ENCODE data around the gene GCSAM. TPM values are rescaled to one million over a fixed set of nuclear protein-coding genes. Genes with fewer than 3 reads are reported as not detected.

The GCSAM gene
- total and polyA plus RNA-seq, 7 experiments from 2014 or later: 5.5 to 38.8 (median 24.9) TPM

DNA sequence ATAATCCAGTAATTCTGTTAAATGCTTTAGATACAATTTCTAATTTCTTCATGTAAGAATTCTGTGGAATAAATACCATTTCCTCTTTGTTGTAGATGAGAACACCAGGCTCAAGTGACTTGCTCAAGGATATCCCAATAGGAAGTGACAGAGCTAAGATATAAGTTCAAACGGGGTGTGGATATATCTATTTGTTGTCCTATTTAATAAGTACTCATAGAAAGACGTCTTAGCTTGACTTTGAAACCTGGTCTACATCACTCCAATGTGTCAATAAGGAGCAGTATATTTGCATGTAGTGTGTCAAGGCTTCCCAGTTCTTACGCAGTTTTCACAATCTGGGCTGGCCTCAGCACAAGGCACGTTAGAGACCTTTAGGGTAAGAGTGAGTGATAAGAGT is 4.7 kb upstream of the GCSAM start:
- intact Hi-C loops (cut with micrococcal nuclease): loop anchor here (1.0 to 10.0 kb wide), 11 partner anchors 8 to 837 kb away; partner anchors contain the start of gene CD200R1 (in 1 of the 2)
- Histone ChIP-seq H3K9me3 (ENCODE audit: control insufficient read depth in 2 of 3, low read length in 3 of 3) (no peaks in the 10 kb centered on the region), H3K36me3 (ENCODE audit: control insufficient read depth in 2 of 3, insufficient read depth in 3 of 3, low read length in 3 of 3) (no peaks in the 10 kb centered on the region), H3K27ac (ENCODE audit: low read depth, low read length) (no peak overlapping the region), H3K4me3 (ENCODE audit: low read length) (no peak overlapping the region), H3K27me3 (ENCODE audit: control insufficient read depth in 2 of 2, insufficient read depth in 2 of 2, low read length in 2 of 2) (no peaks in the 10 kb centered on the region), H3K4me1 (ENCODE audit: control insufficient read depth in 2 of 2, insufficient read depth in 2 of 2, low read length in 2 of 2) (peaks cover 19 to 43% of the 10 kb centered on the region in 2 donors)
- ATAC-seq: no peak
- peak overlapping the region in 1 of 10 donors; percentile 2 for H3K4me3 Mint-ChIP-seq
- no peak for DNase-seq
- POLR2A ChIA-PET: interaction anchor here (1.0 to 2.3 kb wide), 3 partner anchors 10 to 196 kb away, joined by 3 to 8 read pairs (median 3); no protein-coding TSS in a partner anchor
- H3K27ac Mint-ChIP-seq: peak overlapping the region in 2 of 9 donors; percentile 12 to 28
- H3K36me3 Mint-ChIP-seq: peaks cover 0 to 4% (median 0%) of the 10 kb centered on the region in 5 donors
- CTCF ChIA-PET: interaction anchor here (0.8 to 3.6 kb wide), 9 partner anchors 11 to 393 kb away, joined by 3 to 21 read pairs (median 9); partner anchors contain the start of gene SLC9C1
- no peaks in the 10 kb centered on the region for H3K27me3 Mint-ChIP-seq
- peaks cover 31 to 69% (median 53%) of the 10 kb centered on the region in 7 donors for H3K4me1 Mint-ChIP-seq
- H3K9me3 Mint-ChIP-seq: no peaks in the 10 kb centered on the region

DNA sequence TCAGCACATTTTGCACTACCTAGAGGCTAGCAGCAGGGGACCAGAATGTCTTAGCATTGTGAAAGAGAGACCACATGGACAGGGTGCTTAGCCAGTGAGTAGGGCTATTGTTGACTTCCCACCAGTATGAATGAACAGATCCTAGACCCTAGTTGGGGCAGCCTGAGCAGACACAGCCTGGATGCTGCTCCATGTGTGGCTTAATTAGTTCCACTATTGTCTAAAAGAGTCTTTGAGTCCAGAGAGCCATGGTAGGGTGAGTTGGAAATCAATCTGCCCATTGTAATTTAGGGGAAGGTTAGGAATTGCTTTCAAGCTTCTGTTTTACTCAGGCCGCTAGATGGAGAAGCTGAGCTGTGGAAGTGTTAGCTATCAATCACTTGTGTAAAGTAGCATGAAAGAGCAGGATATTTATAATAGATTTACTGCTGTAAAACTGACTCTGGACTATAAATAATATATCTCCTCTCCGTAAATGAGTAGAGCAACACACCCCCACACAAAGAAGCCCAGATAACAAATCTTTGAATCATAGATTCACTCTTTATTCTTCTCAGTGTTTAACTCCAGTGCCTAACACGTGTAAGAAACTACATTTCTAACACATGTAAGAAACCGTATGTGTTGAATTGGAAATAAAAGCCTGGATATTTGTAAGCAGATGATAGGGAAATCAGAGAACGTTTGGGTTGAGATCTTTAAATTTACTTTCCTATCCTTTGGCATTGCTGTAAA is 4.1 kb upstream of the GCSAM start:
- Histone ChIP-seq H3K36me3 (ENCODE audit: control insufficient read depth in 2 of 3, insufficient read depth in 3 of 3, low read length in 3 of 3) (no peaks in the 10 kb centered on the region), H3K4me1 (ENCODE audit: control insufficient read depth in 2 of 2, insufficient read depth in 2 of 2, low read length in 2 of 2) (peaks cover 19 to 45% of the 10 kb centered on the region in 2 donors), H3K27ac (ENCODE audit: low read depth, low read length) (no peak overlapping the region), H3K9me3 (ENCODE audit: control insufficient read depth in 2 of 3, low read length in 3 of 3) (no peaks in the 10 kb centered on the region), H3K4me3 (ENCODE audit: low read length) (no peak overlapping the region), H3K27me3 (ENCODE audit: control insufficient read depth in 2 of 2, insufficient read depth in 2 of 2, low read length in 2 of 2) (no peaks in the 10 kb centered on the region)
- peak overlapping the region in 2 of 10 donors; percentile 3 to 21 for H3K4me3 Mint-ChIP-seq
- no peaks in the 10 kb centered on the region for H3K27me3 Mint-ChIP-seq
- POLR2A ChIA-PET: interaction anchor here (1.0 to 2.3 kb wide), 3 partner anchors 9 to 196 kb away, joined by 3 to 9 read pairs (median 8); no protein-coding TSS in a partner anchor
- H3K36me3 Mint-ChIP-seq: peaks cover 0 to 4% (median 0%) of the 10 kb centered on the region in 5 donors
- intact Hi-C loops (cut with micrococcal nuclease): loop anchor here (1.0 to 10.0 kb wide), 11 partner anchors 8 to 838 kb away; partner anchors contain the start of gene CD200R1 (in 1 of the 2)
- peak overlapping the region in 8 of 9 donors; percentile 0 to 99 (median 96) for H3K27ac Mint-ChIP-seq
- ATAC-seq (no peak), DNase-seq (peak in 5 of 9 donors; percentile 42 to 55 (median 53))
- CTCF ChIA-PET: interaction anchor here (0.6 to 3.6 kb wide), 9 partner anchors 12 to 425 kb away, joined by 3 to 21 read pairs (median 9); partner anchors contain the start of genes ATG3, SLC35A5 and SLC9C1
- H3K4me1 Mint-ChIP-seq: peaks cover 31 to 76% (median 60%) of the 10 kb centered on the region in 7 donors
- no peaks in the 10 kb centered on the region for H3K9me3 Mint-ChIP-seq

DNA sequence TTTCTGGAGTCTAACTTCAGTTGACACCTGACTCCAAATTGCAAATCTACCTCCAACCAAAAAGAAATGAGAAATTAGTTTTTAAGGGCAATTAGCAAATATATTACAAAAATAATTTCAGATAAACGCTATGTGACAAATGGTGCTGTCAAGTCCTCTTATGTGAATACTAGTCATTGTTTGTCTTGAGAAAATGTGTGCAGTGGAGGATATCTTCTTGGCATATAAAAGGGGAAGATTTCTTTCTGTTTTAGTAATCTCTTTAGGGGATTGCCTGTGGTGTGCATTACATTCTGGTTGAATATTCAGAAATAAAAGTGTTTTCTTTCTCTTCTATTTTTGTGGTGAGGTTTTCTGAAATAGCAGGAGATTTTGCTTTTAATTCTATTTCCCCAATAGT is 3.0 kb upstream of the GCSAM start:
- intact Hi-C loops (cut with micrococcal nuclease): loop anchor here (2.0 to 10.0 kb wide), 5 partner anchors 157 to 839 kb away; partner anchors contain the start of gene CD200R1 (in 1 of the 2)
- H3K27me3 Mint-ChIP-seq: no peaks in the 10 kb centered on the region
- H3K4me3 Mint-ChIP-seq: peak overlapping the region in 4 of 10 donors; percentile 4 to 100 (median 18)
- Histone ChIP-seq H3K27ac (ENCODE audit: low read depth, low read length) (no peak overlapping the region), H3K4me1 (ENCODE audit: control insufficient read depth in 2 of 2, insufficient read depth in 2 of 2, low read length in 2 of 2) (peaks cover 19 to 45% of the 10 kb centered on the region in 2 donors), H3K27me3 (ENCODE audit: control insufficient read depth in 2 of 2, insufficient read depth in 2 of 2, low read length in 2 of 2) (no peaks in the 10 kb centered on the region), H3K4me3 (ENCODE audit: low read length) (no peak overlapping the region), H3K9me3 (ENCODE audit: control insufficient read depth in 2 of 3, low read length in 3 of 3) (no peaks in the 10 kb centered on the region), H3K36me3 (ENCODE audit: control insufficient read depth in 2 of 3, insufficient read depth in 3 of 3, low read length in 3 of 3) (no peaks in the 10 kb centered on the region)
- ATAC-seq: no peak
- no peak for DNase-seq
- H3K36me3 Mint-ChIP-seq: peaks cover 0 to 2% (median 0%) of the 10 kb centered on the region in 5 donors
- peak overlapping the region; percentile 31 to 99 (median 97) for H3K27ac Mint-ChIP-seq
- H3K4me1 Mint-ChIP-seq: peaks cover 35 to 83% (median 66%) of the 10 kb centered on the region in 7 donors
- ChIA-PET POLR2A (interaction anchor here (0.6 to 1.7 kb wide), 2 partner anchors 8 to 12 kb away, joined by 3 to 9 read pairs; no protein-coding TSS in a partner anchor), CTCF (interaction anchor here (0.7 to 3.6 kb wide), 6 partner anchors 11 to 382 kb away, joined by 3 to 21 read pairs (median 11); partner anchors contain the start of gene SLC9C1)
- no peaks in the 10 kb centered on the region for H3K9me3 Mint-ChIP-seq

DNA sequence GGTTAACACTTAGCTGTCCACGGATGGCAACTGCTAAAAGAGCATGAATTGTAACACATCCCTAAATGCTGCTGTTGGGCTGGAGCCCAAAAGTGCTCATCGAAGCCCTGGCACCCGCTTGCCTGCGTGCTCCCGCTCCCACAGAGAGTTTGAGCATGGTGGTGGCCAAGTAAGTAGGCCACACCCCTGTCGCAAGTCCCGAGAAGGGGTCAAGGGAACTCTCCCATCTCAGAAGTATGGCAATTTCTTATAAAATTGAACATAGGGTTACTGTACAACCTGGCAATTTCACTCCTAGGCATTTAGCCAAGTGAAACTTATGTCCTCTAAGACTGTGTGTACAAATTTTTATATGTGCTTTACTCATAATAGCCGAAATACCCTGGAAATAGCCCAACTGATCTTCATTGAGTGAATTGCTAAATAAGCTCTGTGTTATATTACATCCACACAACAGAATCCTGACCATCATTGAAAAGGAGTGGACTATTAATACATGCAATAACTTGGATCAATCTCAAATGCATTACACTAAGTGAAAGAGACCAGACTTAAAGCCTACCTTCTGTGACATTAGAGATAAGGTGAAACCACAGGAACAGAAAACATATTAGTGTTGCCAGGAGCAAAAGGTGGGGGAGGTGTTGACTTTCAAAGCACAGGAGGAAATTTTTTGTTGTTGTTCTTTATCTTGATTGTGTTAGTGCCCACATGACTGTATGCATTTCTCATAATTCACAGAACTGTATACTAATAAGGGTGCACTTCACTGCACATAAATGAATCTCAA is 1.5 kb upstream of the GCSAM start:
- DNase-seq (peak in 6 of 9 donors; percentile 26 to 65 (median 44)), ATAC-seq (peak; percentile 38)
- H3K27me3 ChIP-seq (ENCODE audit: control insufficient read depth in 2 of 2, insufficient read depth in 2 of 2, low read length in 2 of 2): no peaks in the 10 kb centered on the region
- Mint-ChIP-seq H3K27ac (peak overlapping the region; percentile 93 to 99 (median 97)), H3K27me3 (no peaks in the 10 kb centered on the region), H3K4me1 (peaks cover 45 to 88% (median 81%) of the 10 kb centered on the region in 7 donors), H3K36me3 (peaks cover 0 to 5% (median 0%) of the 10 kb centered on the region in 5 donors), H3K9me3 (no peaks in the 10 kb centered on the region), H3K4me3 (peak overlapping the region; percentile 44 to 100 (median 96))
- no peaks in the 10 kb centered on the region for H3K9me3 ChIP-seq (ENCODE audit: control insufficient read depth in 2 of 3, low read length in 3 of 3)
- CTCF ChIA-PET: no interaction called here
- intact Hi-C loops (cut with micrococcal nuclease): loop anchor here (1.0 to 10.0 kb wide), 5 partner anchors 9 to 873 kb away; partner anchors contain the start of gene CD200R1 (in 1 of the 2)
- no peaks in the 10 kb centered on the region for H3K36me3 ChIP-seq (ENCODE audit: control insufficient read depth in 2 of 3, insufficient read depth in 3 of 3, low read length in 3 of 3)
- POLR2A ChIA-PET: interaction anchor here (0.5 to 2.0 kb wide), 2 partner anchors 10 to 103 kb away, joined by 3 to 5 read pairs; no protein-coding TSS in a partner anchor
- peak overlapping the region; percentile 82 for H3K27ac ChIP-seq (ENCODE audit: low read depth, low read length)
- no peak overlapping the region for H3K4me3 ChIP-seq (ENCODE audit: low read length)
- H3K4me1 ChIP-seq (ENCODE audit: control insufficient read depth in 2 of 2, insufficient read depth in 2 of 2, low read length in 2 of 2): peaks cover 29 to 58% of the 10 kb centered on the region in 2 donors

GRCh38 chr3:112133626-112134334 is 732 bp upstream of the GCSAM start:
- Histone ChIP-seq H3K36me3 (ENCODE audit: control insufficient read depth in 2 of 3, insufficient read depth in 3 of 3, low read length in 3 of 3) (no peaks in the 10 kb centered on the region), H3K27me3 (ENCODE audit: control insufficient read depth in 2 of 2, insufficient read depth in 2 of 2, low read length in 2 of 2) (no peaks in the 10 kb centered on the region), H3K4me3 (ENCODE audit: low read length) (peak overlapping the region; percentile 74), H3K4me1 (ENCODE audit: control insufficient read depth in 2 of 2, insufficient read depth in 2 of 2, low read length in 2 of 2) (peaks cover 34 to 65% of the 10 kb centered on the region in 2 donors), H3K9me3 (ENCODE audit: control insufficient read depth in 2 of 3, low read length in 3 of 3) (no peaks in the 10 kb centered on the region), H3K27ac (ENCODE audit: low read depth, low read length) (peak overlapping the region; percentile 82)
- CTCF ChIA-PET: interaction anchor here (0.7 to 1.6 kb wide), 2 partner anchors 22 to 365 kb away, joined by 3 to 14 read pairs; partner anchors contain the start of gene BTLA
- Mint-ChIP-seq H3K27ac (peak overlapping the region; percentile 93 to 99 (median 97)), H3K4me3 (peak overlapping the region; percentile 92 to 100 (median 98)), H3K9me3 (no peaks in the 10 kb centered on the region), H3K4me1 (peaks cover 51 to 96% (median 89%) of the 10 kb centered on the region in 7 donors), H3K36me3 (peaks cover 0 to 9% (median 0%) of the 10 kb centered on the region in 5 donors), H3K27me3 (no peaks in the 10 kb centered on the region)
- DNase-seq: no peak
- POLR2A ChIA-PET: interaction anchor here (0.5 to 2.0 kb wide), 5 partner anchors 9 to 161 kb away, joined by 3 to 5 read pairs (median 4); partner anchors contain the start of gene SLC9C1
- intact Hi-C loops (cut with micrococcal nuclease): loop anchor here (1.0 to 10.0 kb wide), 6 partner anchors 10 to 874 kb away; partner anchors contain the start of genes ABHD10 (in 1 of the 2) and CD200R1 (in 1 of the 2)
- ATAC-seq: no peak

Measured in naive thymus-derived CD4-positive, alpha-beta T cell (primary cell).